Left lung (tissue), 10 donors: ENCODE results near the gene SPOCK1. TPM values are rescaled to one million over a fixed set of nuclear protein-coding genes. Genes with fewer than 3 reads are reported as not detected.

Source experiments
- ATAC-seq: fragments of 200-7000 bp; cut with Tn5 transposase; one replicate; pipeline ENCODE4 v1.9.1; 2020; ENCODE audit warnings: moderate library complexity
- DNase-seq, 4 donors: peaks; one replicate each; pipeline ENCODE4 v3.0.0-alpha.2; 2013 to 2020
- H3K27ac ChIP-seq, 2 donors: fragments of 200-600 bp; sonication (generic) in 1 of 2; one replicate each; pipeline versions ENCODE4 v1.5.0 to v1.8.0; 2020 to 2021
- H3K27me3 ChIP-seq, 2 donors: fragments of 200-600 bp; sonication (generic) in 1 of 2; one replicate each; pipeline versions ENCODE4 v1.5.0 to v1.8.0; 2020 to 2021
- H3K36me3 ChIP-seq, 2 donors: fragments of 200-600 bp; sonication (generic) in 1 of 2; one replicate each; pipeline versions ENCODE4 v1.5.0 to v1.8.0; 2020 to 2021
- H3K4me1 ChIP-seq, 2 donors: fragments of 200-600 bp; one replicate each; pipeline ENCODE4 v1.8.0; 2021
- H3K4me3 ChIP-seq, 2 donors: fragments of 200-600 bp; sonication (generic) in 1 of 2; one replicate each; pipeline versions ENCODE4 v1.5.0 to v1.8.0; 2020 to 2021; ENCODE audit warnings: mild to moderate bottlenecking in 1 of 2
- H3K9me3 ChIP-seq, 2 donors: fragments of 200-600 bp; sonication (generic) in 1 of 2; one replicate each; pipeline versions ENCODE4 v1.5.0 to v1.8.0; 2020 to 2021
- intact Hi-C, 2 donors: fragments of 100-400 bp; cut with DNase I; formaldehyde crosslinking; loops; one replicate each; pipeline versions ENCODE4 v1.11.2 to v1.14.2; 2022
- polyA plus RNA-seq, 6 donors: library from polyadenylated mRNA; unstranded; fragments of 120-200 nt; gene quantifications; one replicate each; pipeline ENCODE4 v1.2.1, GENCODE V29; 2013; ENCODE audit not compliant: insufficient read length in 6 of 6
- total RNA-seq, 2 donors: library from RNA; stranded (reverse); fragmentation: NEBNext Ultra II Directional; extraction: Animal tissue kit (Norgen Biotek cat#: 25700); gene quantifications; one replicate each; pipeline ENCODE4 v1.2.1, GENCODE V29; 2021
- TF ChIP-seq, protein P1 (sequence below), 2 donors: fragments of 200-600 bp; sonication (generic) in 1 of 2; IDR thresholded peaks; one replicate each; pipeline versions ENCODE4 v1.5.0 to v1.8.0; 2021; ENCODE audit warnings: antibody characterized with exemption in 2 of 2
- donor health status: DM: no; HTN: yes; CAD: no.
- donor health status: DM: no; HTN: no; CAD: no.

The SPOCK1 gene
- total and polyA plus RNA-seq, 8 donors, result 0.43 to 7.6 (median 0.73) TPM

DNA sequence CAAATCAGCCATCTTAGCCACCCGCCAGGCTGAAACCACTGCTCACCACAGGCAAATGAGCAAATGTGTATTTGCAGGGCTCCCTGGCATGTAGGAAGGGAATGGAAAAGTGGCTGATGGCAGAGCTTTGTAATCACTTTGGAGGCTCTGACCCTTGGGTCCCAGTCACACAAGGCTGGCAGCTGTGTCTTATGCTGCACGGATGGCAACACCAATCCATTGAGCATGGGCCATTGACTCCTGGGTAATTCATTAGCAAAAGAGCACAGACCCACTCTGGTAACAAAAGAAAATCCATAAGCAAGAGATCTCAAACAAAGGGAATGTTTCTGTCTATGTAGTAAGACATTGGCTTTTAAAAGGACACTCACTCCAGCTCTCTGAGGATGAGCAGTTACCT is 57.6 kb downstream of the SPOCK1 start:
- no peaks in the 10 kb centered on the region for H3K4me1 ChIP-seq
- H3K27me3 ChIP-seq, result peaks cover 0 to 6% of the 10 kb centered on the region in 2 donors
- DNase-seq (no peak), ATAC-seq (no peak)
- no peaks in the 10 kb centered on the region for H3K9me3 ChIP-seq
- no peak overlapping the region for H3K27ac ChIP-seq
- no peak overlapping the region for H3K4me3 ChIP-seq
- intact Hi-C loops, result no loop called here
- TF ChIP-seq, protein P1, sequence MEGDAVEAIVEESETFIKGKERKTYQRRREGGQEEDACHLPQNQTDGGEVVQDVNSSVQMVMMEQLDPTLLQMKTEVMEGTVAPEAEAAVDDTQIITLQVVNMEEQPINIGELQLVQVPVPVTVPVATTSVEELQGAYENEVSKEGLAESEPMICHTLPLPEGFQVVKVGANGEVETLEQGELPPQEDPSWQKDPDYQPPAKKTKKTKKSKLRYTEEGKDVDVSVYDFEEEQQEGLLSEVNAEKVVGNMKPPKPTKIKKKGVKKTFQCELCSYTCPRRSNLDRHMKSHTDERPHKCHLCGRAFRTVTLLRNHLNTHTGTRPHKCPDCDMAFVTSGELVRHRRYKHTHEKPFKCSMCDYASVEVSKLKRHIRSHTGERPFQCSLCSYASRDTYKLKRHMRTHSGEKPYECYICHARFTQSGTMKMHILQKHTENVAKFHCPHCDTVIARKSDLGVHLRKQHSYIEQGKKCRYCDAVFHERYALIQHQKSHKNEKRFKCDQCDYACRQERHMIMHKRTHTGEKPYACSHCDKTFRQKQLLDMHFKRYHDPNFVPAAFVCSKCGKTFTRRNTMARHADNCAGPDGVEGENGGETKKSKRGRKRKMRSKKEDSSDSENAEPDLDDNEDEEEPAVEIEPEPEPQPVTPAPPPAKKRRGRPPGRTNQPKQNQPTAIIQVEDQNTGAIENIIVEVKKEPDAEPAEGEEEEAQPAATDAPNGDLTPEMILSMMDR (IDR thresholded peaks at IDR 0.05), result no peak
- no peaks in the 10 kb centered on the region for H3K36me3 ChIP-seq

DNA sequence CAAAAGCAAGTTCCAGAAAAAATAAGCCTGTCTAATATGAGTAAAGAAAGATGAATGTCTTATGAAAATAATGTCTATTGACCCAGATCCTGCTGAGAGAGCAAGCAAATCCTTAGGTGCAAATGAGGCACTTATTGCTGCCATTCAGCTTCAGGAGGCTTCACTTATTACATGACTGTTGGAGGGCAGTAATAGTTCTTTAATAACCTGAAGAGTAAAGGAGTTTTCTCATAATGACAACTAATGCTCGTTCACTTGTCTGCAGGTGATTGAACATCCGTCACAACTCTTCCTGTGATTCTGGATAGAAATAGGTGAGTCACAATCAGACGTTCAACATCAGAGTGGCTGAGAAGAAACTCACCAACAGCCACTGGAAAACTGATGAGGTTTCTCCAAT is 58.3 kb downstream of the SPOCK1 start:
- Histone ChIP-seq H3K9me3 (no peaks in the 10 kb centered on the region), H3K4me3 (no peak overlapping the region), H3K36me3 (no peaks in the 10 kb centered on the region), H3K4me1 (no peaks in the 10 kb centered on the region), H3K27ac (no peak overlapping the region), H3K27me3 (peaks cover 0 to 6% of the 10 kb centered on the region in 2 donors)
- TF ChIP-seq, protein P1 (IDR thresholded peaks at IDR 0.05), result no peak
- ATAC-seq (no peak), DNase-seq (no peak)
- intact Hi-C loops, result no loop called here

DNA sequence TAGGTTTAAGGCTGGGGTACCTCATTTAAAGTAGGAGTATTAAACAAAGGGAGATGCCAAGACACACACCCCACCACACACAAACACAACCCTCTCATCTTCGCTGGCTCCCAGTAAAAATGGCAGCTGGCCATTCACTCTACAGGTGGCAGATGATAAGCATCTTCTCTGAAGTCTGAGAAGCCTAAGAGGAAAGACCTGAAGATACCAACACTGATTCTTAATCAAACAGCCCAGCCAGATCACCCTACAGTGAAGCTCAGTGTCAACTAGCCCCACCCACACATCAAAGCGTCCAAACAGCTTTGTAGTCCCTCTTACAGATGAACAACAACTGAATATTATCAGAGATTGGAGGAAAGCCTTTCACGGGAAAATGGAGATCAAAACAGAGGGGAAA is 59.5 kb downstream of the SPOCK1 start:
- Histone ChIP-seq H3K27me3 (peaks cover 0 to 6% of the 10 kb centered on the region in 2 donors), H3K4me1 (no peaks in the 10 kb centered on the region), H3K9me3 (no peaks in the 10 kb centered on the region), H3K4me3 (no peak overlapping the region), H3K36me3 (no peaks in the 10 kb centered on the region), H3K27ac (no peak overlapping the region)
- TF ChIP-seq, protein P1 (IDR thresholded peaks at IDR 0.05), result no peak
- DNase-seq (no peak), ATAC-seq (no peak)
- intact Hi-C loops, result no loop called here

DNA sequence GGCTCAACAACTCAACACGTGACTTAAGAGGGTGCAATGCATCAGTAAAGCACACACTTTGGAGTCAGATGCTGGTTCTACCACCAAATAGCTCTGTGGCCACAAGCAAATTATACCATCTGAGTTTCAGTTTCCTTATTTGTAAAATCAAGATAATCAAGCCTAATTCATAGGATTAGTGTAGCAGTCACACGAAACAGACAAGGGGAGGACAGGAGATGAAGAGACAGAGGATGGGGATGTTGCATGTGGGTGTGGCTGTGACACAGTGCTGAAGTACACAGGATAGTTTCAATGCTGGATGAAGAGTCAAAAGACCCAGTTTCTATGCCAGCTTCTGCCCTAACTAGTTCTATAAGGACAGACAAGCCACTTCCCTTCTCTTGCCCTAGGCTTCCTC is 60.2 kb downstream of the SPOCK1 start:
- ATAC-seq, result no peak

DNA sequence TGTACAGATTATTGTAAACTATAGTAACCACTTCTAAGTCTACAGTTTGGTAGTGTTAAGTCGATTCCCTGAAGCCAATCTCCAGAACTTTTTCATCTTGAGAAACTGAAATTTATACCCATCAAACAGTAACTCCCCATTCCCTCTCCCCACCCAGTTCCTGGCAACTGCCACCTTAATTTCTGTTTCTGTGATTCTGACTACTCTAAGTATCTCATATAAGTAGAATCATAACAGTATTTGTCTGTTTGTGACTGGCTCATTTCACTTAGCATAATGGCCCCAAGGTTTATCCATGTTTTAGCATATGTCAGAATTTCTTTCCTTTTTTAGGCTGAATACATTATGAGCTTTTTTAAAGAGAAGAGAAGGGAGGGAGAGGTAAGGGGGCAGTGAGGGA is 61.4 kb downstream of the SPOCK1 start:
- no peaks in the 10 kb centered on the region for H3K9me3 ChIP-seq
- H3K4me3 ChIP-seq, result no peak overlapping the region
- no peak overlapping the region for H3K27ac ChIP-seq
- DNase-seq (no peak), ATAC-seq (no peak)
- intact Hi-C loops, result no loop called here
- H3K27me3 ChIP-seq, result no peaks in the 10 kb centered on the region
- no peaks in the 10 kb centered on the region for H3K4me1 ChIP-seq
- no peaks in the 10 kb centered on the region for H3K36me3 ChIP-seq
- TF ChIP-seq, protein P1 (IDR thresholded peaks at IDR 0.05), result no peak

More for the DNA sequence above, 60.2 kb downstream of the SPOCK1 start:
- Histone ChIP-seq H3K27ac (no peak overlapping the region), H3K4me3 (no peak overlapping the region), H3K36me3 (no peaks in the 10 kb centered on the region), H3K9me3 (no peaks in the 10 kb centered on the region), H3K4me1 (no peaks in the 10 kb centered on the region), H3K27me3 (no peaks in the 10 kb centered on the region)
- no peak for DNase-seq
- TF ChIP-seq, protein P1 (IDR thresholded peaks at IDR 0.05), result no peak
- intact Hi-C loops, result no loop called here
